ENCODE measurements around the gene PABPC1L. TPM values are rescaled to one million over a fixed set of nuclear protein-coding genes. Genes with fewer than 3 reads are reported as not detected.

Gene PABPC1L
- total RNA-seq, 1 donor = 6.6 TPM

DNA sequence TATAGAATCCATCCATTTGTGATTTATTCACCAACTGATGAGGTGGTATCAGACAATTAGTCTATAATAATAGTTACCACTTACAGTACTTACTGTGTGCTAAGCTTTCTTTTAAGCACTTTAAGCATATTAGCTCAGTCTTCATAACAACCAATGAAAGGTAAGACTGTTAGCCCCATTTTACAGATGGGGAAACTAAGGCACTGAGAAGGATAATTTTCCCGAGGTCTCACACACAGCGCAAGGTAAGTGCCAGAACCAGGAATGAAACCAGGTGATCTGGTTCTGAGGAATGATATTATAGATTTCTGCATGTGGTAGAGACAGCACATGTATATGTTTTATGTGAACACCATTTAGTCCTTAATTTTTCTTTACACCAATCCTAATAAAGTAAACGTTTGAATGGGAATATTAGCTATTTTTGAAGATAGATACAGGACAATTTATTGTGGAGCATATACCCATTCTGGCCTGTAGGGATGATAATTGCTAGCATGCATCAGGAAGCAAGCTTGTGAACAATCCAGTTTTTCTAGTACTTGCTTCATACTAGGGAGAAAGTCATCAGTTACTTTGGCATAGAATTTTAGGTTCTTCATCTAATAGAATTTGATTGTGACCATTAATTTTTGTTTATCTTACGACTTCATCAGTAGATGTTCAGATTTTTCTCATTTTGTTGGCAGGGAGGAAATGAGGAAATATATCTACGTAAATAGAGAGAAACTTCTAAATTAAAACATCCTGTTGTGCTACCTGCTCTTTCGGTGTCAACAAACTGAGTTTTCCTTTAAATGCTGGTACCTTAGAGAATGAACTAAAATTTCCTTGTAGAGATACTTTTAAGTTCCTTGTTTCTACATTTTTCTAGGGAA lies 21.4 kb upstream of the PABPC1L start:
- Histone ChIP-seq H3K4me1 (ENCODE audit: insufficient read depth, low read length) (peaks cover 69% of the 10 kb centered on the region), H3K9me3 (ENCODE audit: low read depth, low read length) (no peaks in the 10 kb centered on the region), H3K27me3 (ENCODE audit: insufficient read depth, low read length) (no peaks in the 10 kb centered on the region), H3K4me3 (ENCODE audit: low read length) (no peak overlapping the region)

- no peak overlapping the region for H3K4me3 ChIP-seq (ENCODE audit: low read length)
These were observed 18.0 kb upstream of the PABPC1L start for GRCh38 chr20:44891826-44892225.

GRCh38 chr20:44894959-44895358 lies 14.9 kb upstream of the PABPC1L start:
- Histone ChIP-seq H3K4me1 (ENCODE audit: insufficient read depth, low read length) (peaks cover 80% of the 10 kb centered on the region), H3K4me3 (ENCODE audit: low read length) (no peak overlapping the region), H3K27me3 (ENCODE audit: insufficient read depth, low read length) (no peaks in the 10 kb centered on the region), H3K9me3 (ENCODE audit: low read depth, low read length) (no peaks in the 10 kb centered on the region)

More at GRCh38 chr20:44891826-44892225, 18.0 kb upstream of the PABPC1L start:
- H3K9me3 ChIP-seq (ENCODE audit: low read depth, low read length) = no peaks in the 10 kb centered on the region
- H3K27me3 ChIP-seq (ENCODE audit: insufficient read depth, low read length) = no peaks in the 10 kb centered on the region
- peaks cover 83% of the 10 kb centered on the region for H3K4me1 ChIP-seq (ENCODE audit: insufficient read depth, low read length)

GRCh38 chr20:44896583-44896982 lies 13.3 kb upstream of the PABPC1L start:
- no peak overlapping the region for H3K4me3 ChIP-seq (ENCODE audit: low read length)
- H3K27me3 ChIP-seq (ENCODE audit: insufficient read depth, low read length) = no peaks in the 10 kb centered on the region
- H3K9me3 ChIP-seq (ENCODE audit: low read depth, low read length) = no peaks in the 10 kb centered on the region
- peaks cover 69% of the 10 kb centered on the region for H3K4me1 ChIP-seq (ENCODE audit: insufficient read depth, low read length)

DNA sequence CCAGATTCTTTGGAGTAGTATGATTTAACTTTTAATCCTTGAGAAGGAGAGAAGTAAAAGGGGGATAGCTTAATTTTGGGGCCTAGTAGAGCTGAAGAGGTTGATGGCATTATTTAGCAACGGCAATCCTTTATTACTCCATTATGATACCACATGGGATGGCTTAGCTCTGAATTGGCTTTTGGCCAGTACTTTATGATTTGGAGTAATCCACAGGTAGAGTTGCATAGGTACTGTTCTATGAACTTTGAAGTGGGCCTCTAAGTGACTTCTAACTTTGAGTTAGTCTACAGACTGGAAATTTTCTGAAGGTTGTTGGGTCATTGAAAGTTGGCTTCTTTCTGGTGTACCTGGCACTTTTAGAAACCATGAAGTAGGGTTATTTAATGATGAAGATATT lies 12.7 kb upstream of the PABPC1L start:
- H3K4me1 ChIP-seq (ENCODE audit: insufficient read depth, low read length) = peaks cover 63% of the 10 kb centered on the region

DNA sequence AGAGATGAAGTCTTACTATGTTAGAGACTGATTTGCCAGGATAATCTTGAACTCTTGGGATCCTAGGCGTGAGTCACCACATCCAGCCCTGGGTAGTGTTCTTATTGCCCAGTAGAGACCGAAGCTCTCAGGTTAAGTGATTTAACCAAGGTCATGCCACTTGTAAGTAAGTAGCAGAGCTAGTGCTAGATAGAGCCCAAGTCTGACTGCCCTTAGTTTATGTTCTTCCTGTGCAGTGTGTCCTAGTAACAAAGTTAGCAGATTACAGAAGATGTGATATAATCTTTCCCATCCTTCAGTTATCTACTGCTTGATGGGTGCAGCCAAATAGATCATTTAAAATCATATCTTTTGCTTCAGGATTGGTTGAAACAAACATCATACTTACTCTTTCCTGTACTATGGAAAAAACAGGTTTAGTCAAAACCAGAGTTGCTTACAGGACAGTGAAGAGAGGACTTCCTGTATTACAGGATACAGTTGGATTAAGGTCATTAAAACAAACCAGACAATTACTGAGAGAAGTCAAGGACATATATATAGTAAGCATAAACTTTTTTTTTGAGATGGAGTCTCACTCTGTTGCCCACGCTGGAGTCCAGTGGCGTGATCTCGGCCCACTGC lies 9.5 kb upstream of the PABPC1L start:
- H3K27me3 ChIP-seq (ENCODE audit: insufficient read depth, low read length) = no peaks in the 10 kb centered on the region
- H3K4me1 ChIP-seq (ENCODE audit: insufficient read depth, low read length) = peaks cover 43% of the 10 kb centered on the region

More for the DNA sequence above, 12.7 kb upstream of the PABPC1L start:
- no peaks in the 10 kb centered on the region for H3K9me3 ChIP-seq (ENCODE audit: low read depth, low read length)
- no peaks in the 10 kb centered on the region for H3K27me3 ChIP-seq (ENCODE audit: insufficient read depth, low read length)
- no peak overlapping the region for H3K4me3 ChIP-seq (ENCODE audit: low read length)

DNA sequence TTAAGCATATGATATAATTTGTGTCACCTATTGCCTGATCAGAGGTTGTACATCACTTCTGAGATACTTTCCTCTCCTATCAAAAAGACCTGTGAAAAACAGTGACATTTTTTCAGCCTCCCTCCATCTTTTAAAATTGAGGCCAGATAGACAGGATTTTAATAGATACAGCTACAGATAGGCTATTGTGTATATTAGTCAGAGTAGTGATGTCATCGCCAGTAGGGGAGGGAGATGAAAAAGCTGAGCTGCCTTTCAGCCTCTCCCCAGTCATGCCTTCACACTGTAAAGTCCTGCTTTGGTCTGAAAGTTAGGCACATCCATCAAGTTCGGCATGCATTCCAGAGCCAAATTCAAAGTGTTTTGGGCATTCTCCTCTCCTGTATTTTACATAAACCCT lies 7.9 kb upstream of the PABPC1L start:
- no peaks in the 10 kb centered on the region for H3K27me3 ChIP-seq (ENCODE audit: insufficient read depth, low read length)
- H3K4me1 ChIP-seq (ENCODE audit: insufficient read depth, low read length) = peaks cover 27% of the 10 kb centered on the region
- no peaks in the 10 kb centered on the region for H3K9me3 ChIP-seq (ENCODE audit: low read depth, low read length)
- no peak overlapping the region for H3K4me3 ChIP-seq (ENCODE audit: low read length)

More for the DNA sequence above, 9.5 kb upstream of the PABPC1L start:
- no peak overlapping the region for H3K4me3 ChIP-seq (ENCODE audit: low read length)
- H3K9me3 ChIP-seq (ENCODE audit: low read depth, low read length) = no peaks in the 10 kb centered on the region

- no peaks in the 10 kb centered on the region for H3K27me3 ChIP-seq (ENCODE audit: insufficient read depth, low read length)
- no peak overlapping the region for H3K4me3 ChIP-seq (ENCODE audit: low read length)
- peaks cover 10% of the 10 kb centered on the region for H3K4me1 ChIP-seq (ENCODE audit: insufficient read depth, low read length)
- no peaks in the 10 kb centered on the region for H3K9me3 ChIP-seq (ENCODE audit: low read depth, low read length)
These were observed 5.5 kb upstream of the PABPC1L start for GRCh38 chr20:44904377-44904776.

- Histone ChIP-seq H3K4me3 (ENCODE audit: low read length) (peak overlapping the region; percentile 51), H3K4me1 (ENCODE audit: insufficient read depth, low read length) (peaks cover 24% of the 10 kb centered on the region), H3K9me3 (ENCODE audit: low read depth, low read length) (no peaks in the 10 kb centered on the region), H3K27me3 (ENCODE audit: insufficient read depth, low read length) (no peaks in the 10 kb centered on the region)
These were observed 631 bp upstream of the PABPC1L start for GRCh38 chr20:44908987-44909871.

DNA sequence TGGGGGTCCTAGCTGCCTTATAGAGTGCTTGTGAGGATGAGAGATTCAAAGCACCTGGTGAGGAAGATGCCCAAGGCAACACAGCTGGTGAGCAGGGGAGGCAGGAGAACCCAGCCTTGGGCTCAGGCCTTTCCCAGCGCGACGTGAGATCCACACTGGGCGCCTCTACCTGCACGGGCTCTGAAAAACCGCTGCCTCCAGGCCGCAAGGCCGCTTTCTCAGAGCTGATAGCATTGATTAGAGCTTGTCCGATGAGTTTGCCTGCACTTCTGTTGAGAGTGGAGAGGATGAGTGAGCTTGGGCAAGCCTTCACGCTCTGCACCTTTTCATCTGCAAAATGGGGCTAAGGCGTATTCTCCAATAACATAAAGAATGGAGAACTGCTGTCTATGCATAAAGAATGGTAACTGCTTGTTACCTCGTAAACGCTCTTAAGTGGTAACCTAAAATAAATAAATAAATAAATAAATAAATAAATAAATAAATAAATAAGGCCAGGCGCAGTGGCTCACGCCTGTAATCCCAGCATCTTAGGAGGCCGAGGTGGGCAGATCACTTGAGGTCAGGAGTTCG lies 916 bp downstream of the PABPC1L start:
- H3K4me3 ChIP-seq (ENCODE audit: low read length) = no peak overlapping the region

DNA sequence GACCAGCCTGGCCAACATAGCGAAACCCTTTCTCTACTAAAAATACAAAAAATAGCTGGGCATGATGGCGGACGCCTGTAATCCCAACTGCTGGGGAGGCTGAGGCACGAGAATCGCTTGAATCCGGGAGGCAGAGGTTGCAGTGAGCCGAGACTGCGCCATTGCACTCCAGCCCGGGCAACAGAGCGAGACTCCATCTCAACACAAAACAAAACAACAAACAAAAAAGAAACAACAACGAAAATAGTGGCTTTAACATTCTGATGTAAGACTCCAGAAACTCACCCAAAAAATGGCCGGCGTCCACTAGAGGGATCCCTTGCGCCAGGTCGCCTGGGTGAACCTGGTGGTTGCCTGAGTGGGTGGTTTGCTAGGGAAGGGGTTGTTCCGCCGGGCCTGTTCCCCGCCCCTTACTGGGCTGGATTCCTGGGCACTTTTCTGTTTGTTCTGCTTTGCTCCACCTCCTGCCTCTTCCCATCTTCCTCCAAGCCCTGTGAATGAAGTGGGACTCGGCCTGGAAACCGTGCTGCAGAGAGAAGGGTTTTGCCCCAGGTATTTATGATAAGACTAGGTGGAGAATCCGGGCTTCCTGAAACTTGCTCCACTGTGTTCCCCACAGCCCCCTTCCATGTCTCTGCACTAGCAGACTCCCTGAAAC lies 1.5 kb downstream of the PABPC1L start:
- Histone ChIP-seq H3K9me3 (ENCODE audit: low read depth, low read length) (no peaks in the 10 kb centered on the region), H3K27me3 (ENCODE audit: insufficient read depth, low read length) (no peaks in the 10 kb centered on the region), H3K4me1 (ENCODE audit: insufficient read depth, low read length) (peaks cover 24% of the 10 kb centered on the region), H3K4me3 (ENCODE audit: low read length) (no peak overlapping the region)

More for the DNA sequence above, 916 bp downstream of the PABPC1L start:
- Histone ChIP-seq H3K27me3 (ENCODE audit: insufficient read depth, low read length) (no peaks in the 10 kb centered on the region), H3K9me3 (ENCODE audit: low read depth, low read length) (no peaks in the 10 kb centered on the region), H3K4me1 (ENCODE audit: insufficient read depth, low read length) (peaks cover 24% of the 10 kb centered on the region)

DNA sequence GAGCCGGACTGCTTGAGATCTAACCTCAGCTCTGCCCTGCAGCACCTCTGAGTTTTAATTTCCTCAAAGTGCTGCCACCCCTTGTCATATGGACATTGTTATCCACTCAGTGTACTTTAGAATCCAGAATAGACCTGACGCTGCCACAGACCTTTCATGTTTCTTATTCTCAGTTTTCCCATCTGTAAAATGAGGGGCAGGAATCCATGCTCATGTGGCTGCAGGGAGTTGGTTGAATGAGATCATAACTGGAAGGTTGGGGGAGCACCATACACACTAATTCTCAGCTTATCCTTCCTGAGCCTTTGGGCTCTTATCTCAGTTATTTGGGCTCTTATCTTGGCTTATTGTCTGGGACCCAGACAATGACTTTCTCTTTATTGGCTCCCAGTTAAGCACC lies 2.3 kb downstream of the PABPC1L start:
- H3K4me1 ChIP-seq (ENCODE audit: insufficient read depth, low read length) = peaks cover 24% of the 10 kb centered on the region
- no peaks in the 10 kb centered on the region for H3K27me3 ChIP-seq (ENCODE audit: insufficient read depth, low read length)
- H3K9me3 ChIP-seq (ENCODE audit: low read depth, low read length) = no peaks in the 10 kb centered on the region
- H3K4me3 ChIP-seq (ENCODE audit: low read length) = no peak overlapping the region

GRCh38 chr20:44914924-44915323 lies 5.1 kb downstream of the PABPC1L start:
- H3K9me3 ChIP-seq (ENCODE audit: low read depth, low read length) = no peaks in the 10 kb centered on the region
- no peaks in the 10 kb centered on the region for H3K27me3 ChIP-seq (ENCODE audit: insufficient read depth, low read length)
- H3K4me1 ChIP-seq (ENCODE audit: insufficient read depth, low read length) = peaks cover 14% of the 10 kb centered on the region
- H3K4me3 ChIP-seq (ENCODE audit: low read length) = no peak overlapping the region

DNA sequence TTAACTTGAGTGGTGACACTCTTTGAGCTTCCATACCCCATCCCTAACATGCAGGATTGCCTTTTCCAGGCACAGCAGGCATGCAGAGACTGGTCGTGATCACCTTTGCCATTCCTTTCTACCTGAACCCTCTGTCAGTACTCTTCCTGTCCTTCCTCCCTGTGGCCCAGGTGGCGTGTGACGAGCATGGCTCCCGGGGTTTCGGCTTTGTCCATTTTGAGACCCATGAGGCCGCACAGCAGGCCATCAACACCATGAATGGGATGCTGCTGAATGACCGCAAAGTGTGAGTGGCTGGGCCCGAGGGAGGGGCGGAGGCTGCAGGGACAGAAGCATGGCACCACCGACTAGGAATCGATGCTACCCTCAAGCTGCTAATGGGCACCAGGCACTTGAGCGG lies 6.7 kb downstream of the PABPC1L start:
- Histone ChIP-seq H3K4me1 (ENCODE audit: insufficient read depth, low read length) (no peaks in the 10 kb centered on the region), H3K27me3 (ENCODE audit: insufficient read depth, low read length) (no peaks in the 10 kb centered on the region), H3K4me3 (ENCODE audit: low read length) (no peak overlapping the region), H3K9me3 (ENCODE audit: low read depth, low read length) (no peaks in the 10 kb centered on the region)
